Liver (tissue), 9 donors: ENCODE measurements around the gene NDST1. TPM values are rescaled to one million over a fixed set of nuclear protein-coding genes. Genes with fewer than 3 reads are reported as not detected.

ENCODE experiments used
- DNase-seq: peaks from one replicate; pipeline ENCODE4 v3.0.0-alpha.2; 2017; ENCODE audit warnings: low spot score
- H3K27ac ChIP-seq, 2 donors: one replicate each; pipeline ENCODE4 v1.7.0; 2013; ENCODE audit warnings: inconsistent platforms in 2 of 2, low read length in 2 of 2, control low read depth in 1 of 2, low read depth in 1 of 2, mild to moderate bottlenecking in 1 of 2
- H3K27me3 ChIP-seq, 4 donors: one replicate each; pipeline versions ENCODE4 v1.6.1 to v1.7.0; 2013; ENCODE audit warnings: low read length in 3 of 4, inconsistent platforms in 1 of 4, mild to moderate bottlenecking in 1 of 4, moderate library complexity in 1 of 4; ENCODE audit not compliant: control insufficient read depth in 4 of 4, insufficient read depth in 4 of 4
- H3K36me3 ChIP-seq, 4 donors: one replicate each; pipeline versions ENCODE4 v1.6.1 to v1.7.0; 2013; ENCODE audit warnings: low read length in 3 of 4, mild to moderate bottlenecking in 3 of 4, low read depth in 1 of 4, moderate library complexity in 1 of 4; ENCODE audit not compliant: control insufficient read depth in 4 of 4, insufficient read depth in 3 of 4
- H3K4me1 ChIP-seq, 4 donors: one replicate each; pipeline versions ENCODE4 v1.6.1 to v1.7.0; 2013; ENCODE audit warnings: low read length in 3 of 4, mild to moderate bottlenecking in 3 of 4, moderate library complexity in 1 of 4; ENCODE audit not compliant: control insufficient read depth in 4 of 4, insufficient read depth in 4 of 4
- H3K4me3 ChIP-seq, 3 donors: one replicate each; pipeline versions ENCODE4 v1.6.1 to v1.7.0; 2013; ENCODE audit warnings: low read length in 3 of 3, control low read depth in 1 of 3, low read depth in 1 of 3, mild to moderate bottlenecking in 1 of 3
- H3K9ac ChIP-seq, 2 donors: one replicate each; pipeline ENCODE4 v1.7.0; 2013; ENCODE audit warnings: low read length in 2 of 2, mild to moderate bottlenecking in 2 of 2, moderate library complexity in 2 of 2, control low read depth in 1 of 2, low read depth in 1 of 2
- H3K9me3 ChIP-seq, 4 donors: one replicate each; pipeline versions ENCODE4 v1.6.1 to v1.7.0; 2013; ENCODE audit warnings: low read length in 3 of 4; ENCODE audit not compliant: control insufficient read depth in 4 of 4
- ATF3 ChIP-seq: IDR thresholded peaks from 2 replicates; pipeline ENCODE4 v1.6.1; 2016; ENCODE audit warnings: antibody characterized with exemption
- CTCF ChIP-seq: fragments of 150-350 bp; IDR thresholded peaks from 2 replicates; pipeline ENCODE4 v1.5.1; 2017; ENCODE audit warnings: improper control_type of control experiment, low read depth, low read length; ENCODE audit not compliant: missing input control
- EGR1 ChIP-seq, 2 donors: IDR thresholded peaks; 2 replicates each; pipeline ENCODE4 v1.6.1; 2016 to 2018; ENCODE audit warnings: antibody characterized with exemption in 2 of 2, low read depth in 2 of 2
- FOXA1 ChIP-seq: IDR thresholded peaks from 2 replicates; pipeline ENCODE4 v1.6.1; 2016; ENCODE audit warnings: antibody characterized with exemption
- FOXA2 ChIP-seq: IDR thresholded peaks from 2 replicates; pipeline ENCODE4 v1.6.1; 2016; ENCODE audit warnings: antibody characterized with exemption
- GABPA ChIP-seq, 2 donors: IDR thresholded peaks in 1 of 2; conservative IDR thresholded peaks in 1 of 2; 2 replicates each; pipeline ENCODE4 v1.6.1; 2016; ENCODE audit warnings: antibody characterized with exemption in 2 of 2, mild to moderate bottlenecking in 1 of 2, moderate library complexity in 1 of 2
- HNF4A ChIP-seq, 2 donors: conservative IDR thresholded peaks; 2 replicates each; pipeline ENCODE4 v1.6.1; 2016; ENCODE audit warnings: antibody characterized with exemption in 2 of 2, mild to moderate bottlenecking in 2 of 2
- HNF4G ChIP-seq: IDR thresholded peaks from 2 replicates; pipeline ENCODE4 v1.6.1; 2016; ENCODE audit warnings: antibody characterized with exemption
- JUND ChIP-seq, 2 donors: IDR thresholded peaks; 2 replicates each; pipeline ENCODE4 v1.6.1; 2016; ENCODE audit warnings: antibody characterized with exemption in 2 of 2
- MAX ChIP-seq: IDR thresholded peaks from 2 replicates; pipeline ENCODE4 v1.6.1; 2016; ENCODE audit warnings: antibody characterized with exemption
- NR2F2 ChIP-seq: IDR thresholded peaks from 2 replicates; pipeline ENCODE4 v1.6.1; 2016; ENCODE audit warnings: antibody characterized with exemption
- RAD21 ChIP-seq, 2 donors: IDR thresholded peaks; 2 replicates each; pipeline ENCODE4 v1.6.1; 2016; ENCODE audit warnings: antibody characterized with exemption in 2 of 2, mild to moderate bottlenecking in 2 of 2
- REST ChIP-seq: IDR thresholded peaks from 2 replicates; pipeline ENCODE4 v1.6.1; 2016; ENCODE audit warnings: antibody characterized with exemption, mild to moderate bottlenecking
- RXRA ChIP-seq, 2 donors: IDR thresholded peaks; 2 replicates each; pipeline ENCODE4 v1.6.1; 2017 to 2018; ENCODE audit warnings: antibody characterized with exemption in 2 of 2, mild to moderate bottlenecking in 1 of 2
- SP1 ChIP-seq: IDR thresholded peaks from 2 replicates; pipeline ENCODE4 v1.6.1; 2018; ENCODE audit warnings: antibody characterized with exemption, mild to moderate bottlenecking
- TAF1 ChIP-seq: conservative IDR thresholded peaks from 2 replicates; pipeline ENCODE4 v1.6.1; 2016; ENCODE audit warnings: antibody characterized with exemption, mild to moderate bottlenecking
- YY1 ChIP-seq: IDR thresholded peaks from 2 replicates; pipeline ENCODE4 v1.6.1; 2016; ENCODE audit warnings: antibody characterized with exemption, mild to moderate bottlenecking
- ZBTB33 ChIP-seq: IDR thresholded peaks from 2 replicates; pipeline ENCODE4 v1.6.1; 2016; ENCODE audit warnings: antibody characterized with exemption
- WGBS: extraction: QIAGEN DNeasy Blood & Tissue Kit; methylation state at CpG from one replicate; pipeline ENCODE4 v1.1.7; 2013; 5-methylcytosine and 5-hydroxymethylcytosine counted together
- polyA plus RNA-seq, 2 donors: library from polyadenylated mRNA; stranded (reverse) in 1 of 2; unstranded in 1 of 2; fragments of 200-250 nt in 1 of 2; fragments of >200 nt in 1 of 2; fragmentation: Nextera tagmentation in 1 of 2; extraction: Ambion mirVana in 1 of 2; gene quantifications; one replicate each; pipeline versions ENCODE4 v1.2.1 to v1.2.3, GENCODE V29; 2013 to 2015
- total RNA-seq, 2 donors: library from RNA; depleted of rRNA; stranded (reverse); fragments of >200 nt; gene quantifications; one replicate each; pipeline ENCODE4 v1.2.3, GENCODE V29; 2014
- donor health status: healthy.
- donor health status: healthy.
- donor health status: healthy.
- donor health status: healthy.
- donor health status: healthy.

The NDST1 gene
- total and polyA plus RNA-seq, 4 donors, result 10.3 to 103 (median 39.0) TPM

- Histone ChIP-seq H3K4me1 (peaks cover 63 to 92% (median 87%) of the 10 kb centered on the region in 4 donors), H3K9ac (peak overlapping the region; percentile 51 to 65), H3K27ac (peak overlapping the region; percentile 90), H3K36me3 (peaks cover 0 to 2% (median under 1%) of the 10 kb centered on the region in 4 donors), H3K9me3 (no peaks in the 10 kb centered on the region), H3K27me3 (no peaks in the 10 kb centered on the region), H3K4me3 (no peak overlapping the region)
- peak in 1 of 2 donors; percentile 72 for TF ChIP-seq JUND (IDR thresholded peaks at IDR 0.05)
- peak; percentile 45 for TF ChIP-seq FOXA1
- no peak for TF ChIP-seq CTCF
- TF ChIP-seq HNF4G, result peak; percentile 39
- TF ChIP-seq ZBTB33, result peak; percentile 65
- TF ChIP-seq SP1, result peak; percentile 86
- TF ChIP-seq GABPA (IDR thresholded peaks at IDR 0.05 in 1 of 2, conservative IDR thresholded peaks at IDR 0.05 in 1 of 2), result peak in 1 of 2 donors; percentile 18
- TF ChIP-seq MAX, result peak; percentile 84
- TF ChIP-seq FOXA2, result peak; percentile 68
- no peak for TF ChIP-seq TAF1
- TF ChIP-seq YY1, result peak; percentile 62
- TF ChIP-seq ATF3, result no peak
- peak; percentile 80 to 91 for TF ChIP-seq RXRA (IDR thresholded peaks at IDR 0.05)
- peak; percentile 53 to 61 for TF ChIP-seq RAD21 (IDR thresholded peaks at IDR 0.05)
- no peak for TF ChIP-seq NR2F2
- peak; percentile 69 for TF ChIP-seq REST
- TF ChIP-seq EGR1 (IDR thresholded peaks at IDR 0.05; ENCODE audit: low read depth in 2 of 2), result peak in 1 of 2 donors; percentile 59
- TF ChIP-seq HNF4A (conservative IDR thresholded peaks at IDR 0.05), result peak; percentile 75 to 91
- WGBS, result 50% methylated on average over 12 of the region's 12 CpGs
- peak; percentile 54 for DNase-seq
These were observed 2.7 kb downstream of the NDST1 start for GRCh38 chr5:150510460-150511263.
